DOHH2 (cell line): ENCODE measurements around the gene RAB31.

Source experiments
- EZH2phosphoT487 ChIP-seq: fragments of 200-600 bp; sonication (generic); IDR thresholded peaks from 2 replicates; pipeline ENCODE4 v1.6.1; 2017; ENCODE audit warnings: borderline replicate concordance, mild to moderate bottlenecking, antibody characterized with exemption, low read length, moderate library complexity, mixed read lengths
- TF ChIP-seq, protein P1 (sequence below): fragments of 200-600 bp; sonication (generic); IDR thresholded peaks from one replicate; pipeline ENCODE4 v1.5.1; 2014; ENCODE audit warnings: antibody characterized with exemption, mild to moderate bottlenecking, low read depth, low read length; ENCODE audit not compliant: poor library complexity, severe bottlenecking

DNA sequence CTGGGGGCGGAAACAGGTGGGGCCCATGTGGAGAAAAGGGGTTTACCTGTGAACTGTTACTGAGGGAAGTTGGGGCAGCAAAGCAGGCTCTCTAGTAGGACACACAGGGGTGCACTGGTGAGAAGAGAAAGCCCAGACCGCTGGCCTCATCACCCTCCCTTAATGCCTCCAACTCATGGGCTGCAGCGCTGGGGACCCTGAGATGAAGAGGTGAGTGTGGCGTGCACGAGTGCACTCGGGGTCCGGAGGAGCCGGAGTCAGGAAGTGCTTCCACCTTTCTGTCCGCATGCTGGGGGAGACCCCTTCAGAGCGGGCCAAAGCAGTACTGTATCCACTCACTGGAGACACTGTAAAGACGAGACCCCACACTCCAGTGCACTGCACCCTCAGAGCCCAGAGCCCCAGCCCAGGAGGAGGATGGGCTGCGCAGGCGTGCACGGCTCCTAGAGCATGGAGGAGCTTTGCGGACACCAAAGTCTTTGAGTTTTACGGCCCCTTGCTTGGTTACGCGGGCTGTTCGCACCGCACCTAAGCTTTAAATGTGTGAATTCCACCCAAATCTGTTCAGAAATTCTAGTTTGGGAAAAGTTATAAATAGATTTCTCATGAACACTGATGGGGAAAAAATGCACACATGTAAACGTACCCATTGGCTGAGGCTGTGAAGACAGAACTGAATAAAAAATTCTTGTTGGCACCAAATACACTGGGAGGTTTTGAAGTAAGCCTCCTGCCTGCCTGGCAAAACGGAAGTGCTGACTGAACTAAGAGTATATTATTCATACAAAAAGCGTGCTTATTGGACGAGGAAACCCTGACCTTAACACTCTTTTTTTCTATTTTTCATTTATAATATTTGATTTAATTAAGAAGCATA lies 48.4 kb upstream of the RAB31 start:
- TF ChIP-seq, protein P1, sequence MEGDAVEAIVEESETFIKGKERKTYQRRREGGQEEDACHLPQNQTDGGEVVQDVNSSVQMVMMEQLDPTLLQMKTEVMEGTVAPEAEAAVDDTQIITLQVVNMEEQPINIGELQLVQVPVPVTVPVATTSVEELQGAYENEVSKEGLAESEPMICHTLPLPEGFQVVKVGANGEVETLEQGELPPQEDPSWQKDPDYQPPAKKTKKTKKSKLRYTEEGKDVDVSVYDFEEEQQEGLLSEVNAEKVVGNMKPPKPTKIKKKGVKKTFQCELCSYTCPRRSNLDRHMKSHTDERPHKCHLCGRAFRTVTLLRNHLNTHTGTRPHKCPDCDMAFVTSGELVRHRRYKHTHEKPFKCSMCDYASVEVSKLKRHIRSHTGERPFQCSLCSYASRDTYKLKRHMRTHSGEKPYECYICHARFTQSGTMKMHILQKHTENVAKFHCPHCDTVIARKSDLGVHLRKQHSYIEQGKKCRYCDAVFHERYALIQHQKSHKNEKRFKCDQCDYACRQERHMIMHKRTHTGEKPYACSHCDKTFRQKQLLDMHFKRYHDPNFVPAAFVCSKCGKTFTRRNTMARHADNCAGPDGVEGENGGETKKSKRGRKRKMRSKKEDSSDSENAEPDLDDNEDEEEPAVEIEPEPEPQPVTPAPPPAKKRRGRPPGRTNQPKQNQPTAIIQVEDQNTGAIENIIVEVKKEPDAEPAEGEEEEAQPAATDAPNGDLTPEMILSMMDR = no peak
- no peak for TF ChIP-seq EZH2phosphoT487
